HepG2 (cell line): ENCODE results near the gene ZBTB26. TPM values are rescaled to one million over a fixed set of nuclear protein-coding genes. Genes with fewer than 3 reads are reported as not detected.
A peak's percentile ranks its signal among the peaks of the same experiment; 100 is the strongest.

Experiments used
- ATF7 ChIP-seq, 2 experiments: fragments of 450-650 bp in 1 of 2; sonication (generic) in 1 of 2; formaldehyde crosslinking in 1 of 2; IDR thresholded peaks; 2 replicates each; pipeline versions ENCODE4 v1.4.0 to v1.6.1; 2016 to 2020; ENCODE audit warnings: antibody characterized with exemption in 1 of 2, mild to moderate bottlenecking in 1 of 2, missing genetic modification reagents in 1 of 2
- CEBPG ChIP-seq: IDR thresholded peaks from 2 replicates; pipeline ENCODE4 v1.6.1; 2016
- DR1 ChIP-seq: sonication (generic); formaldehyde crosslinking; IDR thresholded peaks from 2 replicates; pipeline ENCODE4 v1.8.0; 2021; ENCODE audit warnings: mild to moderate bottlenecking, missing genetic modification reagents, inconsistent platforms
- ETV6 ChIP-seq: sonication (generic); formaldehyde crosslinking; conservative IDR thresholded peaks from 2 replicates; pipeline ENCODE4 v1.4.0; 2020; ENCODE audit warnings: missing genetic modification reagents
- GATA4 ChIP-seq: sonication (generic); IDR thresholded peaks from 2 replicates; pipeline ENCODE4 v1.6.1; 2016; ENCODE audit warnings: antibody characterized with exemption, low read depth, borderline replicate concordance
- KDM5B ChIP-seq: sonication (generic); formaldehyde crosslinking; IDR thresholded peaks from 2 replicates; pipeline ENCODE4 v1.4.0; 2020; ENCODE audit warnings: missing genetic modification reagents, mild to moderate bottlenecking, borderline replicate concordance
- KLF13 ChIP-seq: sonication (generic); formaldehyde crosslinking; IDR thresholded peaks from 2 replicates; pipeline ENCODE4 v1.4.0; 2020; ENCODE audit warnings: mild to moderate bottlenecking, missing genetic modification reagents
- MTF2 ChIP-seq: sonication (generic); formaldehyde crosslinking; IDR thresholded peaks from 2 replicates; pipeline ENCODE4 v1.5.0; 2020; ENCODE audit warnings: missing genetic modification reagents, borderline replicate concordance
- NCOA2 ChIP-seq: sonication (generic); formaldehyde crosslinking; IDR thresholded peaks from 2 replicates; pipeline ENCODE4 v1.8.0; 2022; ENCODE audit warnings: inconsistent platforms
- NCOR1 ChIP-seq: fragments of 200-600 bp; sonication (generic); IDR thresholded peaks from 2 replicates; pipeline ENCODE4 v1.7.0; 2017; ENCODE audit warnings: antibody characterized with exemption, low read length, borderline replicate concordance
- NPAS2 ChIP-seq: sonication (generic); formaldehyde crosslinking; IDR thresholded peaks from 2 replicates; pipeline ENCODE4 v1.8.0; 2022; ENCODE audit warnings: mild to moderate bottlenecking, missing genetic modification reagents, borderline replicate concordance
- PHF8 ChIP-seq: sonication (generic); formaldehyde crosslinking; IDR thresholded peaks from 2 replicates; pipeline ENCODE4 v1.5.0; 2020; ENCODE audit warnings: missing genetic modification reagents
- PITX1 ChIP-seq: sonication (generic); formaldehyde crosslinking; IDR thresholded peaks from 2 replicates; pipeline ENCODE4 v1.5.1; 2020; ENCODE audit warnings: mild to moderate bottlenecking, missing genetic modification reagents
- SMAD1 ChIP-seq: sonication (generic); formaldehyde crosslinking; IDR thresholded peaks from 2 replicates; pipeline ENCODE4 v1.4.0; 2020; ENCODE audit warnings: missing genetic modification reagents, low read depth, mild to moderate bottlenecking, borderline replicate concordance
- STAG1 ChIP-seq: sonication (generic); formaldehyde crosslinking; IDR thresholded peaks from 2 replicates; pipeline ENCODE4 v1.4.0; 2020; ENCODE audit warnings: missing genetic modification reagents
- ZBTB7A ChIP-seq: sonication (generic); formaldehyde crosslinking; IDR thresholded peaks from 2 replicates; pipeline ENCODE4 v1.8.0; 2022; ENCODE audit warnings: mild to moderate bottlenecking, missing genetic modification reagents
- ZNF260 ChIP-seq: sonication (generic); formaldehyde crosslinking; IDR thresholded peaks from 2 replicates; pipeline ENCODE4 v1.4.0; 2020; ENCODE audit warnings: missing genetic modification reagents, low read depth, mild to moderate bottlenecking, borderline replicate concordance
- ZNF367 ChIP-seq: sonication (generic); formaldehyde crosslinking; IDR thresholded peaks from 2 replicates; pipeline ENCODE4 v1.4.0; 2020; ENCODE audit warnings: missing genetic modification reagents, borderline replicate concordance
- ZNF484 ChIP-seq: sonication (generic); formaldehyde crosslinking; IDR thresholded peaks from 2 replicates; pipeline ENCODE4 v1.5.1; 2020; ENCODE audit warnings: mild to moderate bottlenecking, low read depth, missing genetic modification reagents, borderline replicate concordance
- ZNF549 ChIP-seq: sonication (generic); formaldehyde crosslinking; IDR thresholded peaks from 2 replicates; pipeline ENCODE4 v1.5.0; 2020; ENCODE audit warnings: missing genetic modification reagents
- ZNF598 ChIP-seq: sonication (generic); formaldehyde crosslinking; IDR thresholded peaks from 2 replicates; pipeline ENCODE4 v1.5.1; 2020; ENCODE audit warnings: mild to moderate bottlenecking, missing genetic modification reagents, borderline replicate concordance
- ZNF672 ChIP-seq: sonication (generic); formaldehyde crosslinking; IDR thresholded peaks from 2 replicates; pipeline ENCODE4 v1.8.1; 2022; ENCODE audit warnings: missing genetic modification reagents
- polyA plus RNA-seq, 8 experiments: library from polyadenylated mRNA; depleted of rRNA in 3 of 8; stranded (reverse) in 7 of 8; unstranded in 1 of 8; fragments of >200 nt; fragmentation: Illumina TruSeq in 4 of 8; extraction: Trizol in 4 of 8; gene quantifications; 2 replicates each; pipeline versions ENCODE4 v1.2.1 to v1.2.3, GENCODE V29; 2011 to 2016; ENCODE audit warnings: low read depth in 4 of 8, missing spikeins in 1 of 8, mixed read lengths in 1 of 8; ENCODE audit not compliant: insufficient read depth in 1 of 8
- total RNA-seq, 5 experiments: library from RNA; depleted of rRNA; stranded (reverse); fragments of >200 nt; fragmentation: Illumina TruSeq; extraction: Trizol; gene quantifications; 2 replicates each; pipeline ENCODE4 v1.2.3, GENCODE V29; 2016; ENCODE audit warnings: low read depth in 1 of 5
- TF ChIP-seq, protein P1 (sequence below): sonication (generic); formaldehyde crosslinking; IDR thresholded peaks from 2 replicates; pipeline ENCODE4 v1.4.0; 2020; ENCODE audit warnings: missing genetic modification reagents, borderline replicate concordance
- TF ChIP-seq, protein P2 (sequence below): sonication (generic); formaldehyde crosslinking; IDR thresholded peaks from 2 replicates; pipeline ENCODE4 v1.4.0; 2020; ENCODE audit warnings: missing genetic modification reagents

The ZBTB26 gene
- total and polyA plus RNA-seq, 2 of the 13 experiments (the other 11 are each of a cell fraction or from before 2014, with no cell fraction given): 4.5 to 8.6 TPM

DNA sequence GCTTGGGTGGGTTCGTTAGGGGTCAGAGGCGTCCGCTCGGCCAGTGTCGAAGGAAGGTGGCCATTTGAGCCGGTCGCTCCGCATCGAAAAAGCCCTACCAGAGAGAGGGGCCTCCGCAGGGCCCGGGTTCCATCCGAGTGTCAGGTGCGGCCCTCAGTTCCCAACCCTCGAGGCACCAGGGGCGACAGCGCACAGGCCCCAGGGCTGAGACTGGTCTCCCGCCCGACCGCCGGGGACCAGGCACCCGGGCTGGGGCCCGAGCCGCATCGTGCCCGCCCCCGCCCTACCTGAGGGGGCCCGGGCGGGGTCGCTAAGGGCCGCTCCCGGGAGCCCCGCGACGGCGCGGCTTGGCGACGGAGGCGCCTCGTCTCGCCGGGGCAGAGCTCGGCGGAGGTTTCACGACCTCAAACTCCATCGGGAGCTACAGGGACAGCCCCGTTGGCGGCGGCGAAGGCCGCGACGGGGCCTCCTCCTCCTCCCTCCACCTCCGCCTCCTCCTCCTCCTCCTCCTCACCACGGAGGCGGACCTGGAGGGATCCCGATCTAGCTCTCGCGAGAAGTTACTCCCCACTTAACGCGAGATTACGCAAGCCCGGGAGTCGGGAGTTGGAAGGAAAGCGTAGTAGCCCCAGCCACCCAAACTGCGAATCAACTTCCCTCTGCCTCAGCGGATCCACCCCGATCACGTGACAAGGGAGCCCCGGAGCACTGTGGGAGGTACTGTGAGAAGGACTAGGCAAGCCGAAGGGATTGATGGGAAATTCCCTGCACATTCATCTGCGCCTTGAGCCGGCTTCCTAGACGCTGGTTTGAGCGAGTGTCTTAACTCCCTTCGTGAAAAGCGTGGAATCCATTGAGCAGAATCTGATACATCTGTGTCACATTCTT lies 26.2 kb downstream of the ZBTB26 start, which contains the start of gene RC3H2 (continued):
- peak; percentile 97 for TF ChIP-seq CEBPG
- TF ChIP-seq NCOR1: peak; percentile 19; the same call in 1 of the 2 replicates
- TF ChIP-seq ZNF598 (CRISPR knock-in tag): 0 out of 2 replicates have a peak, but pooled peaks have one; percentile 6
- TF ChIP-seq MTF2 (CRISPR knock-in tag): no peak
- peak; percentile 66; the same call in 1 of the 2 replicates for TF ChIP-seq GATA4
- no peak for TF ChIP-seq ZNF260 (CRISPR knock-in tag)
- TF ChIP-seq SMAD1: no peak
- TF ChIP-seq, protein P1, sequence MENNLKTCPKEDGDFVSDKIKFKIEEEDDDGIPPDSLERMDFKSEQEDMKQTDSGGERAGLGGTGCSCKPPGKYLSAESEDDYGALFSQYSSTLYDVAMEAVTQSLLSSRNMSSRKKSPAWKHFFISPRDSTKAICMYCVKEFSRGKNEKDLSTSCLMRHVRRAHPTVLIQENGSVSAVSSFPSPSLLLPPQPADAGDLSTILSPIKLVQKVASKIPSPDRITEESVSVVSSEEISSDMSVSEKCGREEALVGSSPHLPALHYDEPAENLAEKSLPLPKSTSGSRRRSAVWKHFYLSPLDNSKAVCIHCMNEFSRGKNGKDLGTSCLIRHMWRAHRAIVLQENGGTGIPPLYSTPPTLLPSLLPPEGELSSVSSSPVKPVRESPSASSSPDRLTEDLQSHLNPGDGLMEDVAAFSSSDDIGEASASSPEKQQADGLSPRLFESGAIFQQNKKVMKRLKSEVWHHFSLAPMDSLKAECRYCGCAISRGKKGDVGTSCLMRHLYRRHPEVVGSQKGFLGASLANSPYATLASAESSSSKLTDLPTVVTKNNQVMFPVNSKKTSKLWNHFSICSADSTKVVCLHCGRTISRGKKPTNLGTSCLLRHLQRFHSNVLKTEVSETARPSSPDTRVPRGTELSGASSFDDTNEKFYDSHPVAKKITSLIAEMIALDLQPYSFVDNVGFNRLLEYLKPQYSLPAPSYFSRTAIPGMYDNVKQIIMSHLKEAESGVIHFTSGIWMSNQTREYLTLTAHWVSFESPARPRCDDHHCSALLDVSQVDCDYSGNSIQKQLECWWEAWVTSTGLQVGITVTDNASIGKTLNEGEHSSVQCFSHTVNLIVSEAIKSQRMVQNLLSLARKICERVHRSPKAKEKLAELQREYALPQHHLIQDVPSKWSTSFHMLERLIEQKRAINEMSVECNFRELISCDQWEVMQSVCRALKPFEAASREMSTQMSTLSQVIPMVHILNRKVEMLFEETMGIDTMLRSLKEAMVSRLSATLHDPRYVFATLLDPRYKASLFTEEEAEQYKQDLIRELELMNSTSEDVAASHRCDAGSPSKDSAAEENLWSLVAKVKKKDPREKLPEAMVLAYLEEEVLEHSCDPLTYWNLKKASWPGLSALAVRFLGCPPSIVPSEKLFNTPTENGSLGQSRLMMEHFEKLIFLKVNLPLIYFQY: no peak
- peak; percentile 82 for TF ChIP-seq DR1 (CRISPR knock-in tag)
- no peak for TF ChIP-seq PITX1 (CRISPR knock-in tag)
- TF ChIP-seq PHF8 (CRISPR knock-in tag): peak; percentile 90
- no peak for TF ChIP-seq ZNF367 (CRISPR knock-in tag)
- TF ChIP-seq, protein P2, sequence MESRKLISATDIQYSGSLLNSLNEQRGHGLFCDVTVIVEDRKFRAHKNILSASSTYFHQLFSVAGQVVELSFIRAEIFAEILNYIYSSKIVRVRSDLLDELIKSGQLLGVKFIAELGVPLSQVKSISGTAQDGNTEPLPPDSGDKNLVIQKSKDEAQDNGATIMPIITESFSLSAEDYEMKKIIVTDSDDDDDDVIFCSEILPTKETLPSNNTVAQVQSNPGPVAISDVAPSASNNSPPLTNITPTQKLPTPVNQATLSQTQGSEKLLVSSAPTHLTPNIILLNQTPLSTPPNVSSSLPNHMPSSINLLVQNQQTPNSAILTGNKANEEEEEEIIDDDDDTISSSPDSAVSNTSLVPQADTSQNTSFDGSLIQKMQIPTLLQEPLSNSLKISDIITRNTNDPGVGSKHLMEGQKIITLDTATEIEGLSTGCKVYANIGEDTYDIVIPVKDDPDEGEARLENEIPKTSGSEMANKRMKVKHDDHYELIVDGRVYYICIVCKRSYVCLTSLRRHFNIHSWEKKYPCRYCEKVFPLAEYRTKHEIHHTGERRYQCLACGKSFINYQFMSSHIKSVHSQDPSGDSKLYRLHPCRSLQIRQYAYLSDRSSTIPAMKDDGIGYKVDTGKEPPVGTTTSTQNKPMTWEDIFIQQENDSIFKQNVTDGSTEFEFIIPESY: no peak
- TF ChIP-seq NPAS2 (CRISPR knock-in tag): no peak
- no peak for TF ChIP-seq KLF13
- TF ChIP-seq ETV6 (CRISPR knock-in tag): peak; percentile 47
- TF ChIP-seq ZNF672 (CRISPR knock-in tag): no peak
- TF ChIP-seq ZBTB7A: peak; percentile 46; the same call in 1 of the 2 replicates
- TF ChIP-seq STAG1: no peak; the same call in 1 of the 2 replicates
- no peak for TF ChIP-seq NCOA2
- no peak for TF ChIP-seq ZNF484 (CRISPR knock-in tag)
- TF ChIP-seq ZNF549: no peak
- no peak for TF ChIP-seq ATF7 (IDR thresholded peaks at IDR 0.05)
- TF ChIP-seq ATF7 (CRISPR knock-in tag; IDR thresholded peaks at IDR 0.05): no peak
- peak; percentile 90; the same call in 1 of the 2 replicates for TF ChIP-seq KDM5B
